ENCODE data around the gene TIMP3. TPM values are rescaled to one million over a fixed set of nuclear protein-coding genes. Genes with fewer than 3 reads are reported as not detected.
"Not testable (repeated sequence)": the region's sequence is repeated elsewhere in the genome, so short reads cannot be mapped to it uniquely, and the experiment has no call there.

TIMP3 gene
- polyA plus RNA-seq, 3 donors = not detected

GRCh38 chr22:32868946-32869345, 67.4 kb downstream of the TIMP3 start:
- no peak overlapping the region for H2AFZ ChIP-seq (ENCODE audit: insufficient read depth, low read depth, low read length, poor library complexity, severe bottlenecking)
- DNase-seq = no peak
- Mint-ChIP-seq H3K4me1 (no peaks in the 10 kb centered on the region), H3K9me3 (peaks cover 0 to 2% (median 0%) of the 10 kb centered on the region in 7 donors), H3K27me3 (ENCODE audit: low read depth in 3 of 3) (peaks cover 0 to 7% (median 1%) of the 10 kb centered on the region in 3 donors), H3K4me3 (no peak overlapping the region), H3K27ac (peak overlapping the region in 1 of 7 donors; percentile 35), H3K36me3 (no peaks in the 10 kb centered on the region)
- no peak for TF ChIP-seq CTCF (IDR thresholded peaks at IDR 0.05)
- H3K36me3 ChIP-seq (replicated peaks in 1 of 2; ENCODE audit: control insufficient read depth in 1 of 2, insufficient read depth in 2 of 2, low read length in 2 of 2) = no peaks in the 10 kb centered on the region
- H4K20me1 ChIP-seq (ENCODE audit: insufficient read depth, low read length) = no peaks in the 10 kb centered on the region
- no peaks in the 10 kb centered on the region for H3K9me3 ChIP-seq (replicated peaks in 1 of 2; ENCODE audit: control insufficient read depth in 1 of 2, insufficient read depth in 1 of 2, low read length in 2 of 2)
- H3K4me3 ChIP-seq (replicated peaks in 1 of 3; ENCODE audit: low read depth in 2 of 3, low read length in 3 of 3) = no peak overlapping the region
- no peak overlapping the region for H3K4me2 ChIP-seq (replicated peaks; ENCODE audit: extremely low read depth, low read length, poor library complexity, severe bottlenecking)
- no peaks in the 10 kb centered on the region for H3K79me2 ChIP-seq (ENCODE audit: insufficient read depth, low read length)
- no peaks in the 10 kb centered on the region for H3K4me1 ChIP-seq (ENCODE audit: control insufficient read depth in 1 of 2, insufficient read depth in 2 of 2, low read length in 2 of 2)
- no peak overlapping the region for H3K9ac ChIP-seq (ENCODE audit: insufficient read depth, low read length, poor library complexity, severe bottlenecking)
- no peak overlapping the region for H3K27ac ChIP-seq (ENCODE audit: low read depth in 1 of 2, low read length in 2 of 2)
- no peaks in the 10 kb centered on the region for H3K27me3 ChIP-seq (ENCODE audit: control insufficient read depth in 2 of 2, insufficient read depth in 2 of 2, low read length in 2 of 2)
- intact Hi-C loops (cut with micrococcal nuclease) = no loop called here
- WGBS (ENCODE audit: insufficient coverage) = 73% methylated on average over 3 of the region's 6 CpGs

- Histone ChIP-seq H3K79me2 (ENCODE audit: insufficient read depth, low read length) (no peaks in the 10 kb centered on the region), H4K20me1 (ENCODE audit: insufficient read depth, low read length) (no peaks in the 10 kb centered on the region), H3K9ac (ENCODE audit: insufficient read depth, low read length, poor library complexity, severe bottlenecking) (no peak overlapping the region), H3K9me3 (replicated peaks in 1 of 2; ENCODE audit: control insufficient read depth in 1 of 2, insufficient read depth in 1 of 2, low read length in 2 of 2) (no peaks in the 10 kb centered on the region), H3K4me2 (replicated peaks; ENCODE audit: extremely low read depth, low read length, poor library complexity, severe bottlenecking) (no peak overlapping the region), H3K36me3 (replicated peaks in 1 of 2; ENCODE audit: control insufficient read depth in 1 of 2, insufficient read depth in 2 of 2, low read length in 2 of 2) (no peaks in the 10 kb centered on the region), H2AFZ (ENCODE audit: insufficient read depth, low read depth, low read length, poor library complexity, severe bottlenecking) (no peak overlapping the region), H3K4me1 (ENCODE audit: control insufficient read depth in 1 of 2, insufficient read depth in 2 of 2, low read length in 2 of 2) (no peaks in the 10 kb centered on the region), H3K27me3 (ENCODE audit: control insufficient read depth in 2 of 2, insufficient read depth in 2 of 2, low read length in 2 of 2) (no peaks in the 10 kb centered on the region), H3K27ac (ENCODE audit: low read depth in 1 of 2, low read length in 2 of 2) (no peak overlapping the region), H3K4me3 (replicated peaks in 1 of 3; ENCODE audit: low read depth in 2 of 3, low read length in 3 of 3) (no peak overlapping the region)
- H3K27ac Mint-ChIP-seq = no peak overlapping the region
- no peak for TF ChIP-seq CTCF (IDR thresholded peaks at IDR 0.05)
- no peaks in the 10 kb centered on the region for H3K36me3 Mint-ChIP-seq
- H3K9me3 Mint-ChIP-seq = peaks cover 0 to 2% (median 0%) of the 10 kb centered on the region in 7 donors
- peaks cover 1 to 7% (median 1%) of the 10 kb centered on the region in 3 donors for H3K27me3 Mint-ChIP-seq (ENCODE audit: low read depth in 3 of 3)
- no peak for DNase-seq
- H3K4me1 Mint-ChIP-seq = no peaks in the 10 kb centered on the region
- no peak overlapping the region for H3K4me3 Mint-ChIP-seq
- intact Hi-C loops (cut with micrococcal nuclease) = no loop called here
These were observed 69.0 kb downstream of the TIMP3 start for GRCh38 chr22:32870474-32870873.

GRCh38 chr22:32873604-32874003, 72.1 kb downstream of the TIMP3 start:
- H3K4me3 ChIP-seq (replicated peaks in 1 of 3; ENCODE audit: low read depth in 2 of 3, low read length in 3 of 3); H3K4me1 ChIP-seq (ENCODE audit: control insufficient read depth in 1 of 2, insufficient read depth in 2 of 2, low read length in 2 of 2); H3K36me3 ChIP-seq (replicated peaks in 1 of 2; ENCODE audit: control insufficient read depth in 1 of 2, insufficient read depth in 2 of 2, low read length in 2 of 2); H3K27ac ChIP-seq (ENCODE audit: low read depth in 1 of 2, low read length in 2 of 2); H3K27ac Mint-ChIP-seq; H3K36me3 Mint-ChIP-seq; H2AFZ ChIP-seq (ENCODE audit: insufficient read depth, low read depth, low read length, poor library complexity, severe bottlenecking); H3K9me3 ChIP-seq (replicated peaks in 1 of 2; ENCODE audit: control insufficient read depth in 1 of 2, insufficient read depth in 1 of 2, low read length in 2 of 2); DNase-seq; H3K9ac ChIP-seq (ENCODE audit: insufficient read depth, low read length, poor library complexity, severe bottlenecking); H3K27me3 ChIP-seq (ENCODE audit: control insufficient read depth in 2 of 2, insufficient read depth in 2 of 2, low read length in 2 of 2); intact Hi-C loops (cut with micrococcal nuclease); H3K4me2 ChIP-seq (replicated peaks; ENCODE audit: extremely low read depth, low read length, poor library complexity, severe bottlenecking); H3K79me2 ChIP-seq (ENCODE audit: insufficient read depth, low read length); H3K4me3 Mint-ChIP-seq; H3K27me3 Mint-ChIP-seq (ENCODE audit: low read depth in 3 of 3); H4K20me1 ChIP-seq (ENCODE audit: insufficient read depth, low read length); H3K4me1 Mint-ChIP-seq; H3K9me3 Mint-ChIP-seq: not testable (repeated sequence)
- 95% methylated on average over 4 of the region's 5 CpGs for WGBS (ENCODE audit: insufficient coverage)
